Neural progenitor cell (in vitro differentiated cells): ENCODE measurements around the gene POLDIP2.

Experiments used
- CTCF ChIP-seq: fragments of 200-600 bp; sonication (generic); IDR thresholded peaks from 2 replicates; pipeline ENCODE4 v1.5.1; 2017; ENCODE audit warnings: antibody characterized with exemption, mild to moderate bottlenecking
- EZH2 ChIP-seq: fragments of 200-600 bp; sonication (generic); IDR thresholded peaks from 2 replicates; pipeline ENCODE4 v1.6.1; 2017; ENCODE audit warnings: antibody characterized with exemption, mild to moderate bottlenecking, moderate library complexity

- TF ChIP-seq CTCF (no peak), EZH2 (no peak)
These were observed 15.6 kb upstream of the POLDIP2 start for GRCh38 chr17:28372945-28373274.
